ENCODE results near the gene THOC5.
"Not testable (repeated sequence)": the region's sequence is repeated elsewhere in the genome, so short reads cannot be mapped to it uniquely, and the experiment has no call there.

Gene THOC5

DNA sequence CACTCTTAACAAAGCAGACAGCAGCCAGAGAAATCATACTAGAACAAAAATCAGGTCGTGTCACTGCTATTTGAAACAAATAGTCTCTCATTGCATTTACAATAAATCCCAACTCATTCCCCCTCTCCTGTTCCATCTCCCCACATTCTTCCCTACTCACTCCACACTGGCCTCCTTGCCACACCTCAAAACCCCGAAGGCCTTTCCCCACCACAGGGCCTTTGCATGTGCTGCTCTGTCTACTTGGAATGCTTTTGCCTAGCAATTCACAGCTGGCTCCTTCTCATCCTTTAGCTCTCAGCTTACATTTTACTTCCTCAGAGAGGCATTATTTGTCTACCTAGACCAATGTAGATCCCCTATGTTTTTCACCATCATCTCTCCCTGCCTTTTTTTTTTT, 6.3 kb upstream of the THOC5 start:
- no peak for DNase-seq

DNA sequence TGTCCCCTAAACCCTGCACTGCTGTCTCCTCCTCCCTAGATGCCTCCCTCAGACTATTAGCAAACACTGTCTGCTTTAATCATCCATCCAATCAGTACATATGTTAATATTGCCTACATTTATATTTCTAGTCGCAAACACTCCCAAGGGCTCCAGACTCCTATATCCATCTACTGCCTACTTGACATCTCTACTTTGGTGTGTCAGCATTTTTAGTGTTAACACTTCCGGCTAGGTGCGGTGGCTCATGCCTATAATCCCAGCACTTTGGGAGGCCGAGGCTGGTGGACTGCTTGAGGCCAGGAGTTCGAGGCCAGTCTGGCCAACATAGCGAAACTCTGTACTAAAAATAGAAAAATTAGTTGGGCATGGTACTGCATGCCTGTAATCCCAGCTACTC, 5.5 kb upstream of the THOC5 start:
- no peak for DNase-seq

GRCh38 chr22:29555065-29555644, 1.6 kb upstream of the THOC5 start:
- peak; percentile 43 for DNase-seq

GRCh38 chr22:29552357-29552756, 1.2 kb downstream of the THOC5 start:
- not testable (repeated sequence) for DNase-seq

GRCh38 chr22:29550005-29550404, 3.6 kb downstream of the THOC5 start:
- DNase-seq: no peak

DNA sequence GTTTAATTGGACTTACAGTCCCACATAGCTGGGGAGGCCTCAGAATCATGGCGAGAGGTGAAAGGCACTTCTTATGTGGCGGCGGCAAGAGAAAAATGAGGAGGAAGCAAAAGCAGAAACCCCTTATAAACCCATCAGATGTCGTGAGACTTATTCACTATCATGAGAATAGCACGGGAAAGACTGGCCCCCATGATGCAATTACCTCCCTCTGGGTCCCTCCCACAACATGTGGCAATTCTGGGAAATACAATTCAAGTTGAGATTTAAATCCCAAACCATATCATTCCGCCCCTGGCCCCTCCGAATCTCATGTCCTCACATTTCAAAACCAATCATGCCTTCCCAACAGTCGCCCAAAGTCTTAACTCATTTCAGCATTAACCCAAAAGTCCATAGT, 8.5 kb downstream of the THOC5 start:
- not testable (repeated sequence) for DNase-seq

DNA sequence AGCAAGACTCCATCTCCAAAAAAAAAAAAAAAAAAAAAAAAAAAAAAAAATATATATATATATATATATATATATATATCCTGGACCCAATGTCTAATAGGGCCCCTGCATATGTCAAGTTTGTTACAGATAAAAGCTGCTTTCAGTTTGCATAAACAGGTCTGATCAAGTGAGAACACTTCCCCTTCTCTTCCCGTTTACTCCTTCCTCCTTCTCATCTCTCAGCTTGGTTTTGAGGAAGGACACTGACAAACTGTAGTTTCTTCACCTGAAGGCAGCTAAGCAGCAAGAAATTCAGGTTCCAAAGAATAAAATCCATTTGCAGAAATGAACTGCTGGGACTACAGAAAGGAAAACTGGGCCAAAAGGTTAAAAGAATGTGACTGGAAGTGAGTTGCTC, 11.7 kb downstream of the THOC5 start:
- no peak for DNase-seq

- DNase-seq: no peak
These were observed 14.5 kb downstream of the THOC5 start for GRCh38 chr22:29539105-29539504.

- no peak for DNase-seq
These were observed 17.1 kb downstream of the THOC5 start for GRCh38 chr22:29536411-29536810.

GRCh38 chr22:29531419-29531818, 22.1 kb downstream of the THOC5 start:
- no peak for DNase-seq

DNA sequence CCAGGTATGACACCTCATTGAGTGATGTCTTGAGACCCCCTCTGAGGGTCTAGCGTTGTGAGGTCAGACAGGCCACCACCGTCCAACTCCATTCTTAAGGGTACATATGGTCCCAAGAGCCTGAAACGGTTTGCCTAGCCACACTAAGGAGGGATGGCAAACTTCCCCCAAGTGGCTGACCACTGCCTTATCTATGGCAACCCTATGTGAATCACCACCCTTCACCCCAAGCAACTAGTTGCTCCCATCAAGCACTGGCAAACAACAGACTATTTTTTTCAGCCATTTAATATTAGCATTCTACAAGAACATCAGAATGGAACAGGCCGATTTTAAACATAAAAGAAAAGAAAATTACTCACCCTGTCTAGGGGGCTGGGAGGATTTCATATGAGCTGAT, 22.8 kb downstream of the THOC5 start:
- DNase-seq: no peak

GRCh38 chr22:29528144-29528543, 25.4 kb downstream of the THOC5 start:
- DNase-seq: no peak

GRCh38 chr22:29524442-29525191, 28.9 kb downstream of the THOC5 start:
- no peak for DNase-seq

DNA sequence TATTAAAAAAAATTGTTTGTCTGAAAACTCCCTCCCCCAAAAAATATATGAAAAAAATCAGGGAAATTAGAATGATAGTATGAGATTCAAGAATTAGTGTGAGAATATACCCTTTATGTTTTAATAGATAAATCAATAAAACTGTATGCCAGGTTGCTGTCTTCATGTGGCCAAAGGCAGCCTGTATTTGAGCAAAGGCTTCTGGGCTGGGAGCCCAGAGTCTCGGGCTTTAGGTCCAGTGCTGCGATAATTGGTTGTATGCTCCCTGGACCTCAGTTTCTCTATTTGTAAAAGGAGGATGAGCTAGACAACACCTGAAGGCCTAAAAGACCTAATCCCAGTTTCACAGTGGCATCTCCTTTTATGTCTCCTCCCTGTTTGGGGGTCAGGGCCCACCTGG, 29.8 kb downstream of the THOC5 start:
- no peak for DNase-seq

DNA sequence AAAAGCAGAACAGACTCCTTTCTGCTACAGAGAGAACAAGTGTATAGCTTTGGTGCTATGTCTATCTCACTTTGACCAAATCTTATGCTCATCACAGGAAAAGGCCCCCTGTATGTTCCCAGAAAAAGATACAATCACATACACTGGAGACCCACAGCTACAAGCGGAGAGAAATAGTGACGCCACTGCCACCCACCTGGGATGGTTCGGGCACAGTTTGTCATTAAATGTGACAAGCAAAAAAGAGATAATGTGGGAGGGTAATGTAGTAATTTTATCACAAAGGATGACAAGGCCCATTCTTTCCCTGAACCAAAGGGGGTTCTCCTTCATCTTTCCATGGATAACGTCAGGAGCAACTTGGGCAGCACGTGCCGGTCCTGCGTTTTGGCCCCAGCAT, 32.0 kb downstream of the THOC5 start:
- no peak for DNase-seq

DNA sequence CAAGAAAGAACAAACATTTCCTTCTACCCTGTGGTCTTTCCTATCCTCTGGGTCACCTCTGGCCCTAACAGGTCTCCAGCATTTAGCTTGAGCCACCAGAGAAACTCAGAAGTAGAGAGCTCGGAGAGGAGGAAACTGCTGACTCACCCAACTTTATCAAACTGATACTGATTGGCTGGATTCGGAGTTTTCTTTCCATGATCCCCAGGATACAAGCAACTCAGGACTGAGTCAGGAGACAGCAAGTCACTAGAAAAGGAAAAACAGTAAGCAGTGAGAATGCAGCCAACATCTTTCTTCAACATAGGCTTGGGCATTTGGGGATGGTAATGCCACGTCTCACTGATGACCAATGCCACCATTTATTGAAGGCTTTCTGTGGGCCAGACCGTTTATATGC, 32.7 kb downstream of the THOC5 start:
- DNase-seq: no peak

DNA sequence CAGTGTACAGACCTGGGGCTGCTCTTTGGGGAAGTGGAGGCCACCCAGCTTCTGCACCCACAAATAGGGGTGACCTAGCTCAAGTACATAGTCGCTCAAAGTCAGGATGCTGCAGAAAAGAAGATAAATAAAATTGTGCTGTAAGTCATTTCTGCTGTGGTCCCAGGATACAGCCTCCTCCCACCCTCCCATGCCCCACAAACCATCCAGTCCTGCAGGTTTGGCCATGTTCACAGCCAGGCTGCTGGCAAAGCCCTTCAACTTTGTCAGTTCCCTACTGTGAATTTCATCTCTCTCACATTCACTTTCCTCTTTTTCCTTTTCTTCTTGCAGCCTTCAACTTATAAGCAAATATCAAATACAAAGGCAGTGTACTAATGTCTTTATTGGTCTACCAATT, 33.6 kb downstream of the THOC5 start:
- no peak for DNase-seq

DNA sequence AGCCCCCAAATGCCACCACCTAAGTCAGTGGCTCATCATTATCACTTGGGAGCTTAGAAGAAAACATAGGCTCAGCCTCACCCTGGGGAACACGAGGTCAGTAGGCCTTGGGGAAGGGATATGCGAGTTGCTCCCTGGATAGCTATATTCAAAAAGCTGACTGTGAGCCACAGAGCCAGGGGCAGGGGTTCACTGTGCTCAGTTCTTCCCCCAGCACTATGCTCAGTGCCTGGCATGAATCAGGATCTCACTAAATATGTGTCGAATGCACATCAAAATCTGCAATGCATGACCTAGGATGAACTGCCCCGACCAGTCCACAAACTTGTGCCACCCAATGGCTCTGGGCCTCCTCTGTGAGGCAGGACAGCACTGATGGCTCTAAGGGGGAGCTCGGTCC, 35.1 kb downstream of the THOC5 start:
- no peak for DNase-seq

GRCh38 chr22:29517215-29517908, 36.2 kb downstream of the THOC5 start:
- DNase-seq: no peak

DNA sequence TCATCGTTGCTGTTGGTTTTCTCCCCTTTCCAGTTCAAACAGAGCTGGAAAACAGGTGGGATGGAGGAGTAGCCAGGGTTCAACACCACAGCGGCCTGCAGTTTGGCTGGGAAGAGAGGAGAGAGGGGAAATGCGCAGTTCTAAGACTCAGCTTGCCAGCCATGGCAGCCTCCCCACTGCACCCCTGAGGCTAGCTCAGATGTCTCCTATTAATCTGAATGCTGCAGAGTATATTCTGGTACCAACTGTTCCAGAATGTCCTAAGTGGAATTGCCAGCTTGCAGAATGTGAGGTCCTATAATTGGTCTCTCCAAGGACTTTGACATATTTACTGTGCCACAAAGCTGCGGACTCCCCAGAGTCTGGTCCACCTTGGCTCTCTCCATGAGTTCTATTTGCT, 41.5 kb downstream of the THOC5 start:
- DNase-seq: no peak

DNA sequence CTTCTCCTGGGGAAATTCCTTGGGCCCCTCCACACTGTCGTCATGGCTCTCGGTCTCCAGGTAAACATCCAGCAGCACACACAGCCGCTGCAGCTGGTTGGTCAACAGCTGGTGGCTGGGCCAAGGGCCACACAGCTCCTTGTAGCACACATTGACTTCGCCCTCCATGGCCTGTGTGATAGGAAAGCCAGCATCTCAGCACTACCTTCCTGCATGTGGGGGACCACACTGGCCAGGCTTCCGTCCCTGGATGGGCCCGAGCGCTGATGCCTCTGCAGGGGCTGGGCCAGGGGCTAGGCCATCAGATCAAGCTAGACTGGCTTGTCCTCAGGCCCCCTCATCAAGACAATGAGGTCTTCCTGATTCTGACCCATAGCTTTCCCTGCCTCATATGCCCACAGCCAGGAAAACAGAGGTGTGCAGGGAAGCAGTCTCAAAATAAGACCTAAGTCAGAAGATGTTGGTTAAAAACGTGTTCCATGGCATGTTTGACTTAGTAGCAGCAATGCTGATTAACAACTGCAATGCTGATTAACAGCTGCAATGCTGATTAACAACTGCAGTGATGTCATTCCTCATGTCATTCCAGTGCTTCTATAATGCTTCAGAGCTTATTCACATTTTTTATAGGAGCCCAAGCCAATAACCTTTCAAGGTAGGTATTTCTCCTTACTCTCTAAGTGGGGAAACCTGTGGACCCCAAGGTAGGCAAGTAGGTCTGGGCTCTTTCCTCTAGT, 42.3 kb downstream of the THOC5 start:
- DNase-seq: no peak

DNA sequence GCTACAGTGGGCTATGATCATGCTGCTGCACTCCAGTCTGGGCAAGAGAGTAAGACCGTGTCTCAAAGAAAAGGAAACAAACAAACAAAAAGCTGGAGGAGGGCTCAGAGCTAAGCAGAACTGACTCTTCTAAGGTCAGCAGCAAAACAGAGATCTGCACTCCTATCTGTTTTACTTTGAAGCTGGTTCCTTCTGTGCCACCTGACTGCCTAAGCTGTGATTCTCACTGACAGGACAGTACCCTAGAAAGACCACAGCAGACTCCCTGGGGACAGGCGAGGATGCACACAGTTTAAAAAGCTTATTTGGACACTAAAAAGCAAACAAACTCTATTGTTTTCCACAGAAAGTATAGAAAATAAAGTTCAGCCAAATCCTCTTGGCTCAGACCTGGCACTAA, 43.0 kb downstream of the THOC5 start:
- DNase-seq: no peak

DNA sequence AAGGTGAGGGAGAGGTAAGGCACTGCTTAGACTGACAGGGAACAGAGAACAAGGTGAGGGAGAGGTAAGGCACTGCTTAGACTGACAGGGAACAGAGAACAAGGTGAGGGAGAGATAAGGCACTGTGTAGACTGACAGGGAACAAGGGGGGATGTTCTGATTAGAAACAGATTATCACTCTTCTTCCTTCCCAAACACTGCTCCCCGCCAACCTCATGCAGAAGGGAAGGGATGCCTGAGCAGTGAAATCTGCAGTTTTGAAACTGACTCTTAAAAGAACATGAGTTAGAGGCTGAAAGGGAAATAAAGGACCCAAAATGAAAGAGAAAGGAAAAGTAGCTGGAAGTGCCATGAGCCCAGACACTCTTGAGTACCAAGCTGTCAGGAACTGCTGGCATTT, 43.7 kb downstream of the THOC5 start:
- DNase-seq: no peak

GRCh38 chr22:29509298-29509697, 44.3 kb downstream of the THOC5 start:
- DNase-seq: no peak

Measured in right hindlimb (tissue), 1 donor.